Upper lobe of left lung (tissue), 4 donors: Measurements from ENCODE around the gene SPRR4.

Experiments
- POLR2A ChIP-seq, 4 donors: fragments of 450-650 bp; IDR thresholded peaks; one replicate each; pipeline ENCODE4 v1.5.1; 2016 to 2017; ENCODE audit warnings: antibody characterized with exemption in 4 of 4, mild to moderate bottlenecking in 2 of 4
- POLR2AphosphoS5 ChIP-seq, 2 donors: sonication (generic); formaldehyde crosslinking; IDR thresholded peaks; one replicate each; pipeline ENCODE4 v1.5.1; 2017; ENCODE audit warnings: antibody characterized with exemption in 2 of 2
- TF ChIP-seq, protein P1 (sequence below), 6 experiments: fragments of 450-650 bp in 4 of 6; fragments of 200-600 bp in 2 of 6; sonication (generic) in 2 of 6; IDR thresholded peaks; one replicate each; pipeline ENCODE4 v1.5.1; 2016 to 2019; ENCODE audit warnings: antibody characterized with exemption in 6 of 6

DNA sequence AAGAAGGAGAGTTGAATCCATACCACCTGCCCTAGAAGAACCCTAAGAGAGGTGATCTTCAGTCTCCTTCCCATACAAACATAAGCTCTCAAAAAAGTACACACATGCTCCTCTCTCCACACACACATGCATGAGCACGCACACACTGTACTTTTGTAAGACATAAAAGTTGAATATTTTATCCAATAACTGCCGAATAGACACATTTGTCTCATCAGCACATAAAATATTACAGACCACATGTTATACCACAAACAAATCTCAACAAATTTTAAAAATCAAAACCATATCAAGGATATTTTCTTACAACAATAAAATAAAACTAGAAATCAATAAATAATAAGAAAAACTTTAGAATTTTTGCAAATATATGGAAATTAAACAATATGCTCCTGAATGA, 16.1 kb downstream of the SPRR4 start:
- TF ChIP-seq POLR2A (IDR thresholded peaks at IDR 0.05) (no peak), POLR2AphosphoS5 (IDR thresholded peaks at IDR 0.05) (no peak)
- TF ChIP-seq, protein P1, sequence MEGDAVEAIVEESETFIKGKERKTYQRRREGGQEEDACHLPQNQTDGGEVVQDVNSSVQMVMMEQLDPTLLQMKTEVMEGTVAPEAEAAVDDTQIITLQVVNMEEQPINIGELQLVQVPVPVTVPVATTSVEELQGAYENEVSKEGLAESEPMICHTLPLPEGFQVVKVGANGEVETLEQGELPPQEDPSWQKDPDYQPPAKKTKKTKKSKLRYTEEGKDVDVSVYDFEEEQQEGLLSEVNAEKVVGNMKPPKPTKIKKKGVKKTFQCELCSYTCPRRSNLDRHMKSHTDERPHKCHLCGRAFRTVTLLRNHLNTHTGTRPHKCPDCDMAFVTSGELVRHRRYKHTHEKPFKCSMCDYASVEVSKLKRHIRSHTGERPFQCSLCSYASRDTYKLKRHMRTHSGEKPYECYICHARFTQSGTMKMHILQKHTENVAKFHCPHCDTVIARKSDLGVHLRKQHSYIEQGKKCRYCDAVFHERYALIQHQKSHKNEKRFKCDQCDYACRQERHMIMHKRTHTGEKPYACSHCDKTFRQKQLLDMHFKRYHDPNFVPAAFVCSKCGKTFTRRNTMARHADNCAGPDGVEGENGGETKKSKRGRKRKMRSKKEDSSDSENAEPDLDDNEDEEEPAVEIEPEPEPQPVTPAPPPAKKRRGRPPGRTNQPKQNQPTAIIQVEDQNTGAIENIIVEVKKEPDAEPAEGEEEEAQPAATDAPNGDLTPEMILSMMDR (IDR thresholded peaks at IDR 0.05) = no peak
